Measurements from ENCODE around the gene CLIP3. TPM values are rescaled to one million over a fixed set of nuclear protein-coding genes. Genes with fewer than 3 reads are reported as not detected.

The CLIP3 gene
- total and polyA plus RNA-seq, 9 donors = 16.1 to 91.3 (median 54.9) TPM

- WGBS, 3 donors = 66 to 71% (median 67%) methylated on average over 10 of the region's 10 CpGs
- H3K36me3 ChIP-seq = no peaks in the 10 kb centered on the region
- no peak for TF ChIP-seq EP300 (IDR thresholded peaks at IDR 0.05)
- no peak for TF ChIP-seq POLR2A (IDR thresholded peaks at IDR 0.05)
- no peak for TF ChIP-seq CTCF (IDR thresholded peaks at IDR 0.05)
Measured at GRCh38 chr19:36028313-36029041, 4.2 kb downstream of the CLIP3 start.

GRCh38 chr19:36027696-36028095 is 5.0 kb downstream of the CLIP3 start:
- TF ChIP-seq EP300 (IDR thresholded peaks at IDR 0.05) (no peak), CTCF (IDR thresholded peaks at IDR 0.05) (no peak), POLR2A (IDR thresholded peaks at IDR 0.05) (no peak)
- Histone ChIP-seq H3K4me3 (no peak overlapping the region), H3K36me3 (no peaks in the 10 kb centered on the region), H3K27ac (no peak overlapping the region), H3K9me3 (no peaks in the 10 kb centered on the region), H3K27me3 (no peaks in the 10 kb centered on the region), H3K4me1 (ENCODE audit: insufficient read depth) (no peaks in the 10 kb centered on the region)
- intact Hi-C loops (cut with DNase I) = no loop called here
- no peak for DNase-seq
- WGBS, 3 donors = 92 to 94% (median 93%) methylated on average over 6 of the region's 6 CpGs

More at GRCh38 chr19:36028313-36029041, 4.2 kb downstream of the CLIP3 start:
- Histone ChIP-seq H3K27ac (no peak overlapping the region), H3K4me3 (no peak overlapping the region), H3K27me3 (no peaks in the 10 kb centered on the region), H3K9me3 (no peaks in the 10 kb centered on the region), H3K4me1 (ENCODE audit: insufficient read depth) (no peaks in the 10 kb centered on the region)
- no peak for DNase-seq
- intact Hi-C loops (cut with DNase I) = no loop called here

GRCh38 chr19:36026091-36026876 is 6.4 kb downstream of the CLIP3 start:
- 88 to 92% (median 90%) methylated on average over 45 to 49 of the region's 49 CpGs for WGBS, 3 donors

GRCh38 chr19:36025541-36025940 is 7.1 kb downstream of the CLIP3 start:
- H3K4me3 ChIP-seq = no peak overlapping the region
- 60 to 80% (median 69%) methylated on average over 1 of the region's 1 CpG for WGBS, 3 donors
- H3K36me3 ChIP-seq = no peaks in the 10 kb centered on the region
- H3K9me3 ChIP-seq = no peaks in the 10 kb centered on the region
- no peak for TF ChIP-seq CTCF (IDR thresholded peaks at IDR 0.05)
- TF ChIP-seq POLR2A (IDR thresholded peaks at IDR 0.05) = no peak
- TF ChIP-seq EP300 (IDR thresholded peaks at IDR 0.05) = no peak
- H3K4me1 ChIP-seq (ENCODE audit: insufficient read depth) = no peaks in the 10 kb centered on the region
- no peak overlapping the region for H3K27ac ChIP-seq
- DNase-seq = no peak
- no peaks in the 10 kb centered on the region for H3K27me3 ChIP-seq
- intact Hi-C loops (cut with DNase I) = no loop called here

More at GRCh38 chr19:36026091-36026876, 6.4 kb downstream of the CLIP3 start:
- Histone ChIP-seq H3K27me3 (no peaks in the 10 kb centered on the region), H3K36me3 (no peaks in the 10 kb centered on the region), H3K4me3 (no peak overlapping the region), H3K9me3 (no peaks in the 10 kb centered on the region), H3K4me1 (ENCODE audit: insufficient read depth) (no peaks in the 10 kb centered on the region), H3K27ac (no peak overlapping the region)
- intact Hi-C loops (cut with DNase I) = no loop called here
- no peak for DNase-seq
- TF ChIP-seq POLR2A (IDR thresholded peaks at IDR 0.05) = no peak
- TF ChIP-seq CTCF (IDR thresholded peaks at IDR 0.05) = no peak
- TF ChIP-seq EP300 (IDR thresholded peaks at IDR 0.05) = no peak
